MCF 10A (cell line): Measurements from ENCODE around the gene SDC1. TPM values are rescaled to one million over a fixed set of nuclear protein-coding genes. Genes with fewer than 3 reads are reported as not detected.

Experiments
- BruUV-seq: library from RNA; stranded (reverse); fragments of 400-500 nt; replicated peaks from 2 replicates; lab custom pipeline; 2021; lab: Mats Ljungman, UMichigan
- CTCF ChIA-PET: fragments of 300-600 bp; sonication (Branson Sonifier 250); formaldehyde crosslinking; extraction: SDS; loops from one replicate; lab custom pipeline; 2021; ENCODE audit warnings: antibody characterized with exemption, inconsistent platforms; lab: Yijun Ruan, JAX
- POLR2A ChIA-PET: fragments of 300-600, 350-650 bp; sonication (Branson Sonifier 250); formaldehyde crosslinking; extraction: SDS; loops from one replicate; lab custom pipeline; 2020; ENCODE audit warnings: antibody characterized with exemption, inconsistent platforms; lab: Yijun Ruan, JAX
- DNase-seq: peaks from one replicate; pipeline ENCODE4 v3.0.0-alpha.2; 2018; ENCODE audit not compliant: unreplicated experiment
- H3K27ac Mint-ChIP-seq: one replicate; pipeline ENCODE4 v1.8.0; 2022; ENCODE audit warnings: mild to moderate bottlenecking, low read depth, mixed read lengths; ENCODE audit not compliant: unreplicated experiment
- H3K27me3 Mint-ChIP-seq: one replicate; pipeline ENCODE4 v1.8.0; 2022; ENCODE audit warnings: mixed read lengths; ENCODE audit not compliant: insufficient read depth, unreplicated experiment
- H3K36me3 Mint-ChIP-seq: one replicate; pipeline ENCODE4 v1.8.0; 2022; ENCODE audit warnings: mild to moderate bottlenecking, moderate library complexity, mixed read lengths; ENCODE audit not compliant: insufficient read depth, unreplicated experiment
- H3K4me1 Mint-ChIP-seq: one replicate; pipeline ENCODE4 v1.8.0; 2022; ENCODE audit warnings: mixed read lengths; ENCODE audit not compliant: insufficient read depth, unreplicated experiment
- H3K4me3 Mint-ChIP-seq: one replicate; pipeline ENCODE4 v1.8.0; 2022; ENCODE audit warnings: mild to moderate bottlenecking, moderate library complexity, mixed read lengths; ENCODE audit not compliant: unreplicated experiment
- H3K9me3 Mint-ChIP-seq: one replicate; pipeline ENCODE4 v1.8.0; 2022; ENCODE audit warnings: mixed read lengths; ENCODE audit not compliant: unreplicated experiment
- intact Hi-C: fragments of 100-400 bp; cut with micrococcal nuclease; formaldehyde crosslinking; loops from 2 replicates; pipeline ENCODE4 v1.14.1; 2022
- total RNA-seq: library from RNA; stranded (reverse); gene quantifications from 2 replicates; pipeline ENCODE4 v1.2.3, GENCODE V29; 2022
- TF ChIP-seq, protein P1 (sequence below): fragments of 200-600 bp; IDR thresholded peaks from one replicate; pipeline ENCODE4 v1.8.0; 2022; ENCODE audit warnings: antibody characterized with exemption, mild to moderate bottlenecking; ENCODE audit not compliant: unreplicated experiment

SDC1 gene
- total RNA-seq, 1 experiment from 2014 or later = 232 TPM

DNA sequence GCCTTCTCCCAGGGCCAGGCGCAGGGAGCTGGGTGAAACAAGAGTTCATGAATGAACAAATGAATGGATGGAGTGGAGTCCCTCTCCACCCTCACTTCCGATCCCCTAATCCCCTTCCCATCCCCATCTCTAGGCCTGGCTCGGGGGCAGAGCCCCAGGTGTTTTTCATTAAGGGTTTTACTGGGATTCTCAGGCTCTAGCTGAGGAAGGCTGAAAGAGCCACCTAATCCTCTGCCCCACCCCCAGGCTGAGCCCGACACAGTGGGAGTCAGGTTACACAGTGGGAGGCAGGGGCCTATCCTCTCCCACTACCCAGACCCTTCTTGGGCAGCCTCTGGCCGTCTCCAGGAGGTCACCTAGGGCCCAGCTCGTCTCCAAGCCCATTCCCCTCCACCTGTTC, 36.1 kb downstream of the SDC1 start:
- H3K27me3 Mint-ChIP-seq = no peaks in the 10 kb centered on the region
- H3K36me3 Mint-ChIP-seq = no peaks in the 10 kb centered on the region
- intact Hi-C loops = no loop called here
- no peak overlapping the region for H3K4me3 Mint-ChIP-seq
- peak overlapping the region; percentile 65 for H3K27ac Mint-ChIP-seq
- ChIA-PET POLR2A (interaction anchor here (1.2 kb wide), 1 partner anchor 12 kb away, joined by 3 read pairs; no protein-coding TSS in a partner anchor), CTCF (interaction anchor here (0.7 to 4.5 kb wide), 6 partner anchors 10 to 82 kb away, joined by 3 to 27 read pairs (median 11); no protein-coding TSS in a partner anchor)
- peaks cover 7% of the 10 kb centered on the region for H3K4me1 Mint-ChIP-seq
- H3K9me3 Mint-ChIP-seq = no peaks in the 10 kb centered on the region
- DNase-seq = no peak
- BruUV-seq = no TSS peak
- TF ChIP-seq, protein P1, sequence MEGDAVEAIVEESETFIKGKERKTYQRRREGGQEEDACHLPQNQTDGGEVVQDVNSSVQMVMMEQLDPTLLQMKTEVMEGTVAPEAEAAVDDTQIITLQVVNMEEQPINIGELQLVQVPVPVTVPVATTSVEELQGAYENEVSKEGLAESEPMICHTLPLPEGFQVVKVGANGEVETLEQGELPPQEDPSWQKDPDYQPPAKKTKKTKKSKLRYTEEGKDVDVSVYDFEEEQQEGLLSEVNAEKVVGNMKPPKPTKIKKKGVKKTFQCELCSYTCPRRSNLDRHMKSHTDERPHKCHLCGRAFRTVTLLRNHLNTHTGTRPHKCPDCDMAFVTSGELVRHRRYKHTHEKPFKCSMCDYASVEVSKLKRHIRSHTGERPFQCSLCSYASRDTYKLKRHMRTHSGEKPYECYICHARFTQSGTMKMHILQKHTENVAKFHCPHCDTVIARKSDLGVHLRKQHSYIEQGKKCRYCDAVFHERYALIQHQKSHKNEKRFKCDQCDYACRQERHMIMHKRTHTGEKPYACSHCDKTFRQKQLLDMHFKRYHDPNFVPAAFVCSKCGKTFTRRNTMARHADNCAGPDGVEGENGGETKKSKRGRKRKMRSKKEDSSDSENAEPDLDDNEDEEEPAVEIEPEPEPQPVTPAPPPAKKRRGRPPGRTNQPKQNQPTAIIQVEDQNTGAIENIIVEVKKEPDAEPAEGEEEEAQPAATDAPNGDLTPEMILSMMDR = no peak

DNA sequence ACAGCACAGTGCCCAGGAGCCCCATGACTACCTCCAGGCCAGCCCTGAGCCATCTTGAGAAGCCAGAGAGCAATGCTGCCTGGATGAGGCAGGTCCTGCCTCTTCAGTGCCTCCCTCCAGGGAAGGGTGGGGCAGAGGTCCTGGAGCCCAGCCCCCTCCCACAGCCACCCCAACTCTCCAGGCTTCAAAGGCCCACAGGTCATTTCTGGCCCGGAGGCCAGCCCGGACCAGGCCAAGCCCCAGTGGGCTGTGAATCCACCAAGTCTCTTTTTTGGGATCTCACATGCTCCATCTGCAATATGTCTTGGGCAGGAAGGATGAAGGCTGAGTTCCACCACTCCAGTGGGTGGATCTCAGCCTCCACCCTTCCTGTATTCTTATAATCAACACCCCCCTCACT, 36.7 kb downstream of the SDC1 start:
- POLR2A ChIA-PET = no interaction called here
- TF ChIP-seq, protein P1 = no peak
- intact Hi-C loops = no loop called here
- Mint-ChIP-seq H3K27me3 (no peaks in the 10 kb centered on the region), H3K9me3 (no peaks in the 10 kb centered on the region), H3K36me3 (no peaks in the 10 kb centered on the region), H3K27ac (no peak overlapping the region), H3K4me1 (peaks cover 14% of the 10 kb centered on the region), H3K4me3 (no peak overlapping the region)
- no peak for DNase-seq
- BruUV-seq = no TSS peak
- CTCF ChIA-PET = interaction anchor here (0.5 to 4.1 kb wide), 3 partner anchors 10 to 68 kb away, joined by 3 to 27 read pairs (median 21); no protein-coding TSS in a partner anchor

DNA sequence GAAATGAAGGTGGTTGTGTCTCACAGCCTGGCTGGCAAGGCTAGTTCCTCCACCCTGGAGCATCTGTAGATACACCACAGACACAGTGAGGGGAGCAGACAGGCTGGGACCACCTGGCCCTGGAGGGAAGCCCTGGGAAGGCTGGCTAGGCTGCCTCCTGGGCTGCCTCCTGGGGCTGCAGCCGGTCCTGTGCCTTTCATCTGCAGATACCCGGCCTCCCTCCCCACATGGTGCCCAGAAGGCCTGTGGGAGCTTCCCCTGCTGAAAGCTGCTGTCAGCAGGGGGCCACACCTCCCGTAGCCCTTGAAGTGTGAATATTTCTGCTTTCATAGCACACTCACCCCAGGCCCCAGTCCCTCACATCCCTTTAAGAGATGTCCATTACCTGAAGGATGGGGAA, 37.6 kb downstream of the SDC1 start:
- Mint-ChIP-seq H3K27me3 (no peaks in the 10 kb centered on the region), H3K27ac (no peak overlapping the region), H3K4me3 (no peak overlapping the region), H3K36me3 (no peaks in the 10 kb centered on the region), H3K9me3 (no peaks in the 10 kb centered on the region), H3K4me1 (peaks cover 23% of the 10 kb centered on the region)
- intact Hi-C loops = no loop called here
- ChIA-PET CTCF (interaction anchor here (0.7 kb wide), 1 partner anchor 250 kb away, joined by 3 read pairs; no protein-coding TSS in a partner anchor), POLR2A (interaction anchor here (1.1 kb wide), 1 partner anchor 44 kb away, joined by 3 read pairs; no protein-coding TSS in a partner anchor)
- no TSS peak for BruUV-seq
- no peak for DNase-seq
- TF ChIP-seq, protein P1 = no peak

DNA sequence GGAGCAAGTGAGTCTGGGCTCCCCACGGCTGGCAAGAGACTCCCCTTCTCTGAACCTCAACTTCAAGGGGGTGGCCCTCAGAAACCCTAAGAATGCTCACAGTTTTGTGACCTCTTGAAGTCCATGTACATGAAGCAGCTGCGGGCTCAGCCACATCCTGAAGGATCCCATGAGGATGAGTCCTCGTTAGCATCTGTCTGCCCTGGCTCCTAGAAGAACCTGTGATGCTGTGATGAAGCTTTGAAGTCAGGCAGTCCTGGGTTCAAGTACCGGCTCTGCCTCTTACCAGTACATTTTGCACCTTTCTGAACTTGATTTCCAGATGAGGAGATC, 38.1 kb downstream of the SDC1 start:
- H3K27me3 Mint-ChIP-seq = no peaks in the 10 kb centered on the region
- CTCF ChIA-PET = interaction anchor here (0.9 kb wide), 1 partner anchor 81 kb away, joined by 3 read pairs; no protein-coding TSS in a partner anchor
- TF ChIP-seq, protein P1 = no peak
- H3K27ac Mint-ChIP-seq = peak overlapping the region; percentile 46
- no TSS peak for BruUV-seq
- H3K4me3 Mint-ChIP-seq = no peak overlapping the region
- peaks cover 28% of the 10 kb centered on the region for H3K4me1 Mint-ChIP-seq
- H3K36me3 Mint-ChIP-seq = no peaks in the 10 kb centered on the region
- no peaks in the 10 kb centered on the region for H3K9me3 Mint-ChIP-seq
- no peak for DNase-seq
- intact Hi-C loops = no loop called here
- POLR2A ChIA-PET = interaction anchor here (1.1 to 2.1 kb wide), 3 partner anchors 27 to 45 kb away, joined by 3 to 7 read pairs (median 5); no protein-coding TSS in a partner anchor
